SK-N-SH treated with all-trans-retinoic acid at 6 μM for 48 hours (cell line): Measurements from ENCODE around the gene RPS14.

Source experiments
- ARNTL ChIP-seq: fragments of 450-650 bp; formaldehyde crosslinking; IDR thresholded peaks from 2 replicates; pipeline ENCODE4 v1.5.0; 2020; ENCODE audit warnings: low read depth, mild to moderate bottlenecking, moderate library complexity, borderline replicate concordance
- CSDC2 ChIP-seq: fragments of 250-450 bp; sonication (Bioruptor Pico); IDR thresholded peaks from 2 replicates; pipeline ENCODE4 v1.5.0; 2020; ENCODE audit warnings: mild to moderate bottlenecking, moderate library complexity
- ESRRG ChIP-seq: fragments of 250-450 bp; sonication (Bioruptor Pico); IDR thresholded peaks from 2 replicates; pipeline ENCODE4 v1.6.1; 2021; ENCODE audit warnings: mild to moderate bottlenecking
- ISL1 ChIP-seq: fragments of 250-450 bp; sonication (Bioruptor Pico); IDR thresholded peaks from 2 replicates; pipeline ENCODE4 v2.1.2; 2022; ENCODE audit warnings: mild to moderate bottlenecking, moderate library complexity
- PATZ1 ChIP-seq: fragments of 250-450 bp; sonication (Bioruptor Pico); IDR thresholded peaks from 2 replicates; pipeline ENCODE4 v1.8.0; 2020; ENCODE audit warnings: mild to moderate bottlenecking, moderate library complexity, borderline replicate concordance
- POU6F1 ChIP-seq: fragments of 250-450 bp; sonication (Bioruptor Pico); IDR thresholded peaks from 2 replicates; pipeline ENCODE4 v1.8.0; 2021; ENCODE audit warnings: low read depth, mild to moderate bottlenecking, moderate library complexity, borderline replicate concordance
- PPARA ChIP-seq: fragments of 250-450 bp; sonication (Bioruptor Pico); IDR thresholded peaks from 2 replicates; pipeline ENCODE4 v1.5.0; 2020; ENCODE audit warnings: mild to moderate bottlenecking, borderline replicate concordance
- RARB ChIP-seq: fragments of 250-450 bp; sonication (Bioruptor Pico); IDR thresholded peaks from 2 replicates; pipeline ENCODE4 v1.8.0; 2021; ENCODE audit warnings: mild to moderate bottlenecking, moderate library complexity
- TOX ChIP-seq: fragments of 250-450 bp; sonication (Bioruptor Pico); IDR thresholded peaks from 2 replicates; pipeline ENCODE4 v1.8.0; 2021; ENCODE audit warnings: mild to moderate bottlenecking, moderate library complexity, borderline replicate concordance
- ZC3H10 ChIP-seq: fragments of 250-450 bp; sonication (Bioruptor Pico); IDR thresholded peaks from 2 replicates; pipeline ENCODE4 v1.5.1; 2021; ENCODE audit warnings: mild to moderate bottlenecking, moderate library complexity
- ZFP30 ChIP-seq: fragments of 450-650 bp; formaldehyde crosslinking; IDR thresholded peaks from 2 replicates; pipeline ENCODE4 v1.5.0; 2022; ENCODE audit warnings: mild to moderate bottlenecking, moderate library complexity
- ZNF70 ChIP-seq: fragments of 450-650 bp; formaldehyde crosslinking; IDR thresholded peaks from 2 replicates; pipeline ENCODE4 v1.5.0; 2020; ENCODE audit warnings: mild to moderate bottlenecking, moderate library complexity

- TF ChIP-seq CSDC2 (no peak), PATZ1 (CRISPR knock-in tag) (no peak), TOX (CRISPR knock-in tag) (no peak), RARB (CRISPR knock-in tag) (no peak), ZFP30 (CRISPR knock-in tag) (no peak), ARNTL (CRISPR knock-in tag) (no peak), PPARA (CRISPR knock-in tag) (no peak), ZNF70 (CRISPR knock-in tag) (no peak), ZC3H10 (no peak), ISL1 (CRISPR knock-in tag) (no peak), ESRRG (CRISPR knock-in tag) (no peak), POU6F1 (CRISPR knock-in tag) (no peak)
Observed at GRCh38 chr5:150429410-150429873, 20.1 kb downstream of the RPS14 start.
